Endothelial cell of umbilical vein (primary cell): Measurements from ENCODE around the gene TOP3A.

Experiments used
- CTCF ChIP-seq, 2 donors: IDR thresholded peaks; 1 replicate in 1 of 2; 2 replicates in 1 of 2; pipeline ENCODE4 v1.5.1; 2011; ENCODE audit warnings: low read length in 2 of 2, mild to moderate bottlenecking in 2 of 2, moderate library complexity in 2 of 2, control low read depth in 1 of 2, inconsistent platforms in 1 of 2, low read depth in 1 of 2; ENCODE audit not compliant: insufficient read depth in 1 of 2; ENCODE audit errors: extremely low read depth in 1 of 2
- POLR2A ChIP-seq: IDR thresholded peaks from 2 replicates; pipeline ENCODE4 v1.6.1; 2012; ENCODE audit warnings: low read depth, mild to moderate bottlenecking, control low read depth, low read length

- no peak for TF ChIP-seq POLR2A
- TF ChIP-seq CTCF (IDR thresholded peaks at IDR 0.05; ENCODE audit: extremely low read depth in 1 of 2, insufficient read depth in 1 of 2, low read depth in 1 of 2, low read length in 2 of 2) = no peak
Observed at GRCh38 chr17:18252160-18252559, 62.6 kb downstream of the TOP3A start.
